NCI-H2081 (cell line): ENCODE results near the gene HBD.
"Not testable (repeated sequence)": the region's sequence is repeated elsewhere in the genome, so short reads cannot be mapped to it uniquely, and the experiment has no call there.

Source experiments
- DNase-seq, 2 experiments: peaks; one replicate each; lab custom pipeline; 2025; lab: John Stamatoyannopoulos, UW

HBD gene

GRCh38 chr11:5234381-5234834 is at the start of gene HBD:
HBD (minus strand) TSS chr11:5234483; CDS start chr11:5234433, 50 bp downstream.
- no peak for DNase-seq

- no peak for DNase-seq
These were observed 49.6 kb upstream of the HBD start for GRCh38 chr11:5283882-5284281.

GRCh38 chr11:5283086-5283485 is 48.8 kb upstream of the HBD start:
- DNase-seq = no peak

GRCh38 chr11:5282628-5283027 is 48.3 kb upstream of the HBD start:
- DNase-seq = no peak

DNA sequence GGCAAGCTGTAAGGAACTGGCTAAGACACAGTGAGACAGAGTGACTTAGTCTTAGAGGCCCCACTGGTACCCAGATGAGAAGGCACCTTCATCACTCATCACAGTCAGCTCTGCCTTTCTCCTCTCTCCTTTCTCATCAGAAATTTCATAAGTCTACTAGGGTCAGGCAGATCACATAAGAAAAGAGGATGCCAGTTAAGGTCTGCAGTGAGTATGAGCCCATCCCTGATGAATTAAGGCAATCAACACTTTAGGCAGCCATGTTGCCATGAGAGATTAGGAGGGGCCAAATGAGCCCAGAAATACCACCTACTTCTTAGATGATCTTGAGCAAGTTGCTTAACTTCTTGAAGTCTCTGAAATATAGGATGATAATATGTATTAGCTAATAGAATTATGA is 47.3 kb upstream of the HBD start:
- DNase-seq = no peak

GRCh38 chr11:5280582-5281102 is 46.4 kb upstream of the HBD start:
- DNase-seq = peak in 1 of 2 experiments; percentile 5

GRCh38 chr11:5279471-5280090 is 45.3 kb upstream of the HBD start:
- no peak for DNase-seq

GRCh38 chr11:5277807-5278382 is 43.6 kb upstream of the HBD start:
- no peak for DNase-seq

DNA sequence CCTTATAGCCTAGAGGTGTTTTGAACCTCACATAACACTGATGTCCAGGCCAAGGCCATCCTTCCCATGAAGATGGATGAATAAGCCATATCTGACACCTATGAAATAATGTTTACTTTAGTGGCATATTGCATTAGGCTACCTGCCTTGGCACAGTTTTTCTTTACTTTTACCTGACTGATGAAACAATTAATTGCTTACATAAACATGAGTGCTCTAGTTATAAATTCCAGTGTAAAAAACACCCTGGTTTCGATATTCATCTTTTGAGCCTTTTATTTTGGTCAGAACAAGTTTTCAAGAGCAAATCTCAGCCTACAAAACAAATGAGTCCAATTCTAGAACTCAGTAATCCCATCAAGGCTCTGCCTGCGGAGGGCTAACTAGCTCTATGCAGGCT is 42.4 kb upstream of the HBD start:
- no peak for DNase-seq

GRCh38 chr11:5275369-5276110 is 41.3 kb upstream of the HBD start:
- DNase-seq = no peak

- no peak for DNase-seq
These were observed 40.1 kb upstream of the HBD start for GRCh38 chr11:5274395-5274794.

GRCh38 chr11:5272395-5273017 is 38.2 kb upstream of the HBD start:
- DNase-seq = no peak

DNA sequence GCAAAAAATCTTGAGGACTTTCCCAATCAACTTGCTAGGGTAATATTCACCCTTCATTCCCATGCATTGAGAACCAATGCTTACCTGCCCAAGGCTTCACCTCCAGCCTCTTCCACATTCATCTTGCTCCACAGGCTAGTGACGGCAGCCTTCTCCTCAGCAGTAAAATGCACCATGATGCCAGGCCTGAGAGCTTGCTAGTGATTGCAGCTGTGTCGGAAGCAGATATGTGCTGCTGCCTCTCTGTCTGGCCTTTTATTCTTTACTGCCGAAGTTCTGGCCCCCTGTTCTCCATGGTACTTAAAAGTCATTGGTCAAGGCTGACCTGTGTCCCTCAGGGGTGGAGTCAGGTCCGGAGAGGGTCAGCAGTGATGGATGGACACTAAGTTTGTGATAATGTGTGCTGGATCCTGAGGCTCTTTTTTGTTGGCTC is 35.4 kb upstream of the HBD start, which contains the start of gene HBE1:
Gene HBE1, minus strand, starts transcription at position 231 of the 433 bp plus-strand sequence. Its CDS starts 55 bp downstream, at position 176.
- DNase-seq = no peak

DNA sequence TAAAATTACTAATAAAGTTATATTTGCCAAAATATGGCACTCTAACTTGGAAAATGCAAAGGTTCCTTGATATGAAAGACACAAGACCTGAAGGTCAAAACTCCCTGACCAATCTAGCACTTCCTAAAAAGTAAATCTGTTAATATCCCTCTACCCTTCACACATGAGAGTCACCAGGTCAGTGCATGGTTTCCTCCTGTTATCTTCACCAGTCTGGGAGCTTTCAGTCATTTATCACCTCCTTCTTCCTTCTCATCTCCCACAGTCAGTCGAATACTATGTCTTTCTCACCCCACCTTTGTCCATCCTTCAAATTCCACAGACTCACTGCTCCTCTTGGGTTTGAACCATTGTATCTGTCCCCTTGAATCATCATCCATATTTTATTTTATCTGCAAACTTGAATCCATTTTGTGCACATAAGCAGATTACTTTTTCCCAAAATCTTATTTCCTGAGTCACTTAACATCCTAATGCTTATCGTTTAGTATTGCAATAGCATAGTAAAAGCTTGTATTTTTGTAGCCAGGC is 32.8 kb upstream of the HBD start:
- DNase-seq = no peak

- no peak for DNase-seq
These were observed 32.3 kb upstream of the HBD start for GRCh38 chr11:5266609-5267008.

DNA sequence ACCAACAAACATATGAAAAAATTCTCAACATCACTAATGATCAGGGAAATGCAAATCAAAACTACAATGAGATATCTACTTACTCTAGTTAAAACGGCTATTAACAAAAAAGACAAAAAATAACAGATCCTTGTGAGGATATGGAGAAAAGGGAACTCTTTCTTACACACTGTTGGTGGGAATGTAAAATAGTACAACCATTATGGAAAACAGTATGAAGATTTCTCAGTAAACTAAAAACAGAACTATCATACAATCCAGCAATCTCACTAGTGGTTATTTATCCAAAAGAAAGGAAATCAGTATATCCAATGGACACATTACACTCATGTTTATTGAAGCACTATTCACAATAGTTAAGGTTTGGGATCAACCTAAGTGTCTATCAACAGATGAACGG is 31.5 kb upstream of the HBD start:
- DNase-seq = no peak

DNA sequence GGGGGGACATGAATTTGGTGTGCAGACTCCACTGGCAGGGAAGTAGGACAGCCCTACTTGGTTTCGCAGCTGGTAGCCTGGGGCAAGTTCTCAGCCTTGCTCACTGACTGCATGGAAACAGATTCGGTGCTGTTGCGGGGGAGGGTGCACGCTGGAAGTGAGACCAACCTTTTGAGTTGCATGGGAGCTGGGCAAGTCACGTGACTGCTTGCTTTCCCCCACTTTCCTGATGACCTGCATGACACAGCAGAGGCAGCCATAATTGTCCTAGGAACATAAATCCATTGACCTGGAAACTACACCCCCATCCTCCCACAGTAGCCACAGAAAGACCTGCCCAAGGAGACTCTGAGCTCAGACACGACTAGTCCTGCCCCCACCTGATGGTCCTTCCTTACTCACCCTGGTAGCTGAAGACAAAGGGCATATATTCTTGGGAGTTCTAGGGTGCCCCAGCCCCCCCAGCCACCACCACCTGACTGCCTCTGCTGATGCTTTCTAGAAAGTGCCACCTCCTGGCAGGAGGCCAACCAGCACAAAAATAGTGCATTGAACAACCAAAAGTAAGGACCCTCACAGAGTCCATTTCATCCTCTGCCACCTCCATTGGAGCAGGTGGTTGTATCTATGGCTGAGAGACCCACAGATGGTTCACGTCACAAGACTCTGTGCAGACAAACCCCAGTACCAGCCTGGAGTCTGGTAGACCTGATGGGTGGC is 24.4 kb upstream of the HBD start:
- DNase-seq = no peak

DNA sequence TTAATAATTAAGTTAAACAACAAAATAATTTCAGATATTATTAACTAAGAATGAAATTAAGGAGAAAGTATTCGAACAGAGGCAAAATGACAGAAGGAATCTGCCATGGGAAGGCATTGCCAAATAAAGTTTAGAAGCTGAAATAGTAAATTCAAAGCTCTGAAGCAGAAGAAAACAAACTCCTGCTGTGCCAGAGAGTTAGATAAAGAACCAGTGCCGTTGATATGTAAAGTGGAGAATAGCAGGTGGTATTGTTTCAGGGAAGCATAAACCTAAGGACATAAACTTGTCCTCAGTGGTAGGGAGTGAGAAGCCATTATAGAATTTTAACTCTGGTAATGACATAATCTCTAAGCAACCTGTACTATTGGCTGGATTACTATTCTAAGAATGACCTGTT is 23.0 kb upstream of the HBD start:
- no peak for DNase-seq

- not testable (repeated sequence) for DNase-seq
These were observed 20.5 kb upstream of the HBD start, which contains the start of gene HBG2 for GRCh38 chr11:5254646-5255413. HBG2 (minus strand) TSS chr11:5254781; CDS start chr11:5254728, 53 bp downstream.

GRCh38 chr11:5254023-5254422 is 19.7 kb upstream of the HBD start:
- not testable (repeated sequence) for DNase-seq

DNA sequence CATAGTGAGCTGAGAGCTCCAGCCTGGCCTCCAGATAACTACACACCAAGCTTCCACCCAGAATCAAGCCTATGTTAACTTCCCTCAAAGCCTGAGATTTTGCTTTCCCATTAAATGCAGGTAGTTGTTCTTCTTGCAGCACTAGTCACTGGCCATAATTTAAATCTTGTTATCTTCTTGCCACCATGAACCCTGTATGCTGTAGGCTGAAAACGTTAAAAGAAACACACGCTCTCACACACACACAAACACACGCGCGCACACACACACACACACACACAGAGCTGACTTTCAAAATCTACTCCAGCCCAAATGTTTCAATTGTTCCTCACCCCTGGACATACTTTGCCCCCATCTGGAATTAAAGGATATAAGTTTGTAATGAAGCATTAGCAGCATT is 19.2 kb upstream of the HBD start:
- DNase-seq = not testable (repeated sequence)
